Neural cell (in vitro differentiated cells): ENCODE measurements around the gene UBXN4. TPM values are rescaled to one million over a fixed set of nuclear protein-coding genes. Genes with fewer than 3 reads are reported as not detected.

Experiments
- H2AFZ ChIP-seq: fragments of 200-600, 300-800 bp; sonication (generic), shearing (Covaris generic); 2 replicates; pipeline ENCODE4 v1.6.0; 2014; ENCODE audit warnings: low read depth, mild to moderate bottlenecking, antibody characterized with exemption, low read length, moderate library complexity
- H3F3A ChIP-seq: fragments of 200-600 bp; shearing (Covaris generic); 2 replicates; pipeline ENCODE4 v1.6.1; 2016; ENCODE audit warnings: mild to moderate bottlenecking, moderate library complexity, mixed read lengths, antibody characterized with exemption, low read length; ENCODE audit not compliant: insufficient read depth, poor library complexity, severe bottlenecking
- H3K27ac ChIP-seq: fragments of 200-600, 300-800 bp; sonication (generic), shearing (Covaris generic); 2 replicates; pipeline ENCODE4 v1.5.1; 2014; ENCODE audit warnings: mild to moderate bottlenecking, low read length, moderate library complexity
- H3K27me3 ChIP-seq: fragments of 300-800, 200-600 bp; sonication (generic), shearing (Covaris generic); 2 replicates; pipeline ENCODE4 v1.6.0; 2014; ENCODE audit warnings: mild to moderate bottlenecking, low read depth, low read length, moderate library complexity; ENCODE audit not compliant: insufficient read depth
- H3K36me3 ChIP-seq: fragments of 300-800, 200-600 bp; sonication (generic), shearing (Covaris generic); 2 replicates; pipeline ENCODE4 v1.5.1; 2014; ENCODE audit warnings: mild to moderate bottlenecking, antibody characterized with exemption, low read length, moderate library complexity; ENCODE audit not compliant: insufficient read depth
- H3K4me2 ChIP-seq: fragments of 300-800, 200-600 bp; sonication (generic), shearing (Covaris generic); 2 replicates; pipeline ENCODE4 v1.6.0; 2014; ENCODE audit warnings: mild to moderate bottlenecking, low read length
- H3K4me3 ChIP-seq: fragments of 300-800, 200-600 bp; sonication (generic), shearing (Covaris generic); 2 replicates; pipeline ENCODE4 v1.5.1; 2014; ENCODE audit warnings: mild to moderate bottlenecking, low read length, moderate library complexity
- H3K79me2 ChIP-seq: fragments of 200-600 bp; shearing (Covaris generic); replicated peaks from 2 replicates; pipeline ENCODE4 v1.6.0; 2014; ENCODE audit warnings: mild to moderate bottlenecking, low read length, moderate library complexity; ENCODE audit not compliant: insufficient read depth
- H3K9ac ChIP-seq: fragments of 300-800, 200-600 bp; sonication (generic), shearing (Covaris generic); 2 replicates; pipeline ENCODE4 v1.6.1; 2016; ENCODE audit warnings: mild to moderate bottlenecking, low read length, mixed read lengths
- H3K9me2 ChIP-seq: fragments of 200-600 bp; shearing (Covaris generic); 2 replicates; pipeline ENCODE4 v1.6.1; 2016; ENCODE audit warnings: mild to moderate bottlenecking, low read length, mixed read lengths; ENCODE audit not compliant: insufficient read depth
- H3K9me3 ChIP-seq: fragments of 200-600, 300-800 bp; sonication (generic), shearing (Covaris generic); 2 replicates; pipeline ENCODE4 v1.6.1; 2016; ENCODE audit warnings: mild to moderate bottlenecking, mixed run types, low read length, moderate library complexity, mixed read lengths
- H4K20me1 ChIP-seq: fragments of 200-600 bp; shearing (Covaris generic); 2 replicates; pipeline ENCODE4 v1.6.1; 2016; ENCODE audit warnings: mild to moderate bottlenecking, mixed run types; ENCODE audit not compliant: insufficient read depth
- CTCF ChIP-seq: fragments of 450-650 bp; IDR thresholded peaks from 2 replicates; pipeline ENCODE4 v1.5.1; 2014; ENCODE audit warnings: antibody characterized with exemption, mild to moderate bottlenecking, moderate library complexity; ENCODE audit not compliant: poor library complexity, severe bottlenecking
- EP300 ChIP-seq: fragments of 450-650 bp; conservative IDR thresholded peaks from 2 replicates; pipeline ENCODE4 v1.6.1; 2014; ENCODE audit warnings: antibody characterized with exemption, mild to moderate bottlenecking, moderate library complexity; ENCODE audit not compliant: poor library complexity, severe bottlenecking
- EZH2 ChIP-seq: fragments of 200-600, 300-800 bp; shearing (Covaris generic), sonication (generic); IDR thresholded peaks from 2 replicates; pipeline ENCODE4 v1.6.1; 2014; ENCODE audit warnings: antibody characterized with exemption, low read length, borderline replicate concordance, mild to moderate bottlenecking; ENCODE audit not compliant: insufficient read depth, poor library complexity, severe bottlenecking
- MXI1 ChIP-seq: fragments of 450-650 bp; conservative IDR thresholded peaks from 2 replicates; pipeline ENCODE4 v1.6.1; 2014; ENCODE audit warnings: antibody characterized with exemption, mild to moderate bottlenecking; ENCODE audit not compliant: poor library complexity, severe bottlenecking
- POLR2AphosphoS5 ChIP-seq: IDR thresholded peaks from 2 replicates; pipeline ENCODE4 v1.6.1; 2012
- RAD21 ChIP-seq: fragments of 450-650 bp; conservative IDR thresholded peaks from 2 replicates; pipeline ENCODE4 v1.6.1; 2014; ENCODE audit warnings: antibody characterized with exemption, mild to moderate bottlenecking, moderate library complexity
- REST ChIP-seq: IDR thresholded peaks from 2 replicates; pipeline ENCODE4 v1.6.1; 2012; ENCODE audit warnings: borderline replicate concordance
- SMC3 ChIP-seq: fragments of 450-650 bp; conservative IDR thresholded peaks from 2 replicates; pipeline ENCODE4 v1.6.1; 2014; ENCODE audit warnings: antibody characterized with exemption, mild to moderate bottlenecking, moderate library complexity; ENCODE audit not compliant: poor library complexity
- TAF1 ChIP-seq: IDR thresholded peaks from 2 replicates; pipeline ENCODE4 v1.6.1; 2012; ENCODE audit warnings: low read depth
- polyA plus RNA-seq: library from polyadenylated mRNA; depleted of rRNA; stranded (reverse); fragments of >200 nt; gene quantifications from 2 replicates; pipeline ENCODE4 v1.2.3, GENCODE V29; 2014

The UBXN4 gene
- polyA plus RNA-seq, 1 donor from 2014 or later, result 158 TPM

DNA sequence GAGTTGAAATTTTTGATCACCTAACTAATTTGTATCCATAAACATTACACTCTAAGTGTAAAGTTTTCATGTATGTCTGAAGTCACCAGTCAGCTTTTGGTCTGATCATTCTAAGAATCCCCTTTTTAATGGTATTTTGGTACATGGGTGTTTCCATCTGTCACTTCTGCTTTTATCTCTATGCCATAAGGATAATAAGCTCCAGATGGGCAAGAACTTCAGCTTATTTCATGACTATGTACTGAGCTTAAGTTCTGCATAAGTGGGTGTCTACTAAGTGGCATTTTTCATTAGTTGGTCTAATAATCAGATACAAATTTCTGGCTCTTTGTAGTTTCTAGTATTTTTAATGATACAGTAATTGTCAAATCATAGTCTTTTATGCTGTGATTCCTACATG lies 20.4 kb downstream of the UBXN4 start:
- Histone ChIP-seq H3K36me3 (peaks cover 20% of the 10 kb centered on the region), H3K4me2 (no peak overlapping the region), H2AFZ (no peak overlapping the region), H3K79me2 (peaks cover 16% of the 10 kb centered on the region), H3K9me3 (no peaks in the 10 kb centered on the region), H3K27ac (no peak overlapping the region), H4K20me1 (no peaks in the 10 kb centered on the region), H3F3A (no peaks in the 10 kb centered on the region), H3K9me2 (no peaks in the 10 kb centered on the region), H3K27me3 (no peaks in the 10 kb centered on the region), H3K9ac (no peak overlapping the region), H3K4me3 (no peak overlapping the region)
- TF ChIP-seq TAF1 (no peak), POLR2AphosphoS5 (no peak), EP300 (no peak), SMC3 (no peak), REST (no peak), RAD21 (no peak), MXI1 (no peak), CTCF (no peak), EZH2 (no peak)

GRCh38 chr2:135762530-135762929 lies 20.9 kb downstream of the UBXN4 start:
- TF ChIP-seq RAD21 (no peak), MXI1 (no peak), TAF1 (no peak), CTCF (no peak), SMC3 (no peak), EP300 (no peak), EZH2 (no peak), POLR2AphosphoS5 (no peak), REST (no peak)
- Histone ChIP-seq H3K27ac (no peak overlapping the region), H3F3A (no peaks in the 10 kb centered on the region), H3K4me2 (no peak overlapping the region), H2AFZ (no peak overlapping the region), H3K9me2 (no peaks in the 10 kb centered on the region), H3K36me3 (peaks cover 15% of the 10 kb centered on the region), H3K9me3 (no peaks in the 10 kb centered on the region), H4K20me1 (no peaks in the 10 kb centered on the region), H3K4me3 (no peak overlapping the region), H3K79me2 (peaks cover 13% of the 10 kb centered on the region), H3K9ac (no peak overlapping the region), H3K27me3 (no peaks in the 10 kb centered on the region)
